SIG-M5 treated with dmso at 0.1 percent for 504 hours (cell line): Measurements from ENCODE around the gene PCID2.
"Not testable (repeated sequence)": the region's sequence is repeated elsewhere in the genome, so short reads cannot be mapped to it uniquely, and the experiment has no call there.

Source experiments
- DNase-seq: peaks from one replicate; lab custom pipeline; 2025; ENCODE audit not compliant: unreplicated experiment; lab: John Stamatoyannopoulos, UW

Gene PCID2

GRCh38 chr13:113167155-113167554 is 41.3 kb downstream of the PCID2 start:
- no peak for DNase-seq

- DNase-seq = no peak
Observed at GRCh38 chr13:113166681-113167080, 41.8 kb downstream of the PCID2 start.

DNA sequence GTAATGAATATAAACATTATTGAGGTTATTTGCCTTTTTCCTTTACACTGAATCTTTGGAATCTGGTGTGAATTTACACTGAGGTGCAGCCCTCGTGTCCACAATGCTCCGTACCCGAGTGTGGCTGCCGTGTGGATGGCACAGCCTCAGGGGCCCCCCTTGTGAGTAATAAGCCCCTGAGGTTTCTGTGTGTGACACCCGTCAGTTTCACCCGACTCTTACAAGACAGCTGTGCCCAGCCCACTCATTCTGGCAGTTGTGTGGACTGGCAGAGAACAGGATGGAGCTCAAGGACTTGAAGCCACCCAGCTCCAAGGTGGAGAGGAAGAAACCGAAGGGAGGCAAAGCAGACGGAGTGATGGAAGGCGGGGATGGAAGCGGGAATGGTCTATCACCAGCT is 42.2 kb downstream of the PCID2 start:
- DNase-seq = no peak

- no peak for DNase-seq
Observed at GRCh38 chr13:113164492-113164891, 44.0 kb downstream of the PCID2 start.

GRCh38 chr13:113162783-113163685 is 45.4 kb downstream of the PCID2 start:
- no peak for DNase-seq

- not testable (repeated sequence) for DNase-seq
Observed at GRCh38 chr13:113161975-113162374, 46.5 kb downstream of the PCID2 start.

DNA sequence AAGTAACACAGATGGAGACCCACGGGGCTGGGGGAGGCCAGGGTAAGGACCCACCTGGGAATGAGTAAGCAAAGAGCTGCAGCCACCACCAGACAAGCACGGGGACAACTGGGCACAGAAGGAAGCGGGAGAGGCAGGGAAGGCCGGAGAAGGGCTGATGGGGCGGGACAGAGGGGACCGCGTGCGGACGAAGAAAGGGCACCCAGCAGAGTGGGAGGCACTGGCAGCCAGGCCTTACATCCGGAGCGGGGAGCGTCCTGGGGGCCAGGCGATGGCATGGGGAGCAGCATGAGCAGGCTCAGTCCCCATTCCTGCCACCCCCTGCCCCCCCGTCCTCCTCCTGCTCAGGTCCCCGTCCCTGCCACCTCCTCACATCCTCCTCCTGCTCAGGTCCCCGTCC is 47.0 kb downstream of the PCID2 start:
- no peak for DNase-seq

- DNase-seq = no peak
Observed at GRCh38 chr13:113160983-113161382, 47.5 kb downstream of the PCID2 start.

DNA sequence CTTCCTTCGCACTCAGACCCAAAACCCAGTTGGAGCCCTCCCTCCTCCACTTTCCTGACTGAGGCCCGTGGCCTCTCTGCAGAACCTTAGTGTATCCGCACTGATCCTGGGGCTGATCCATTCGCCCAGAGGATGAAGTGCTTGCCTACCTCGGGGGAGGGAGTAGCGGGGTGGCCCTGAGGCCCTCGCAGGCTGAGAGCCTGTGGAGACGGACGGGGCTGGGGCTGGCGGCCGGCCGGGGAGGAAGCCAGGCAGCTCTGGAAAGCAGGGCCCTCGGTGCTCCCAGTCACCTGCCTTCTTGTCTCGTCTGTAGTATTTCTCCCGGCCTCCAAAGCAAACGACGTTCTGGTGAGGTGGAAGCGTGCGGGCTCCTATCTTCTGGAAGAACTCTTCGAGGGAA is 48.8 kb downstream of the PCID2 start:
- no peak for DNase-seq

- no peak for DNase-seq
Observed at GRCh38 chr13:113158946-113159345, 49.5 kb downstream of the PCID2 start.

GRCh38 chr13:113157929-113158747 is 50.3 kb downstream of the PCID2 start, which contains the start of gene PROZ:
TSS of gene PROZ (plus strand) at chr13:113158648. CDS start at chr13:113158661, 13 bp downstream.
- DNase-seq = no peak

GRCh38 chr13:113157206-113157928 is 51.1 kb downstream of the PCID2 start:
- no peak for DNase-seq

GRCh38 chr13:113155982-113156655 is 52.4 kb downstream of the PCID2 start:
- DNase-seq = no peak

GRCh38 chr13:113155201-113155600 is 53.3 kb downstream of the PCID2 start:
- DNase-seq = no peak

GRCh38 chr13:113153810-113154748 is 54.4 kb downstream of the PCID2 start:
- peak; percentile 50 for DNase-seq

DNA sequence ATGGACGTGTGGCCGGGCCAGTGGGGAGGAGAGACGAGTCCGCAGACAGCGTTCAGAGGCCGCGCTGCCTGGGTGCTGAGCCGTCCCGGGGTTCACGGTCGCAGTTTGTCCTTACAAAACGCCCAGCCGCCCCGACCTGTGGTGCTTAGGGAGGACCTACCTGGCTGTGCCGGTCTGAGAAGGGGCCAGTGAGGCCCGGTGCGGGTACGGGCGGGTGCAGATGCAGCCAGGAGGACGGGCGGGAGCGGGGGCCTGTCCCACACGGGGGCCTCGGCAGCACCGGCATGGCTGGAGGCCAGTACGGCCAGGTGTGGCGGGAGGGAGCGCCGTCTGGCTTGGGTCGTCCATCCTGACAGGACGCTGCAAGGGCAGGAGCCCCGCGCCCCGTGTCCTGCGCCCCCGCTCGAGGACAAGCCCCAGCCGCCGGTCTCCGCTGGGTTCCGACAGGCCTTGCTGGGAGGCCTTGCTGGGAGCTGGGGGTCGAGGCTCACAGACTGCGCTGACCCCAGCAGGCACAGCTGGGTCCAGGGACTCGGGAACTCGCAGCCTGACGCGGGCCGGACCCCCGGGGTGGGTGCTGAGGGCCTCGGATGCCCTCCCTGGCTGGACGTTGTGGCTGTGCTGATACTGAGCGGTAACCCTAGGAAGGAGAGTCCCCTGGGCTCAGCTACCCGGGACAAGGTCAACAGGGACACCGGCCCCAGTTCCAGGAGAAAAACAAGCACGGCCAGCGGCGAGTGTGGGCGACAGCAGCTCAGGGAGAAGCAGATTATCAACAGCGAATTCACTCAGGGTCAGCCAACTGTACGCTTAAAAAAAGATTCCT is 55.3 kb downstream of the PCID2 start:
- no peak for DNase-seq

DNA sequence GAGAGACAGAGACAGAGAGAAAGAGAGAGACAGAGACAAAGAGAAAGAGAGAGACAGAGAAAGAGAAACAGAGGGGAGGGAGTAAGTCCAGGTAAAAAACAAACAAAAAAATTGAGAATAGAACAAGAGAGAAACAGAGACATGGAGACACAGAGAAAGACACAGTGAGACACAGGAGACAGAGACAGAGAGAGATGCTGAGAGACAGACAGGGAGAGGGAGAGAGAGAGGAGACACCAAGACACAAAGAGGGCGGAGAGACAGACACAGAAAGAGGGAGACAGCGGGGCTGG is 55.8 kb downstream of the PCID2 start:
- DNase-seq = no peak

GRCh38 chr13:113151745-113152690 is 56.5 kb downstream of the PCID2 start:
- no peak for DNase-seq
